Putamen (tissue), 1 donor: ENCODE results near the gene ERFE.
"Not testable (repeated sequence)": the region's sequence is repeated elsewhere in the genome, so short reads cannot be mapped to it uniquely, and the experiment has no call there.

ENCODE experiments used
- DNase-seq: peaks from one replicate; pipeline ENCODE4 v3.0.0-alpha.2; 2016; ENCODE audit warnings: low spot score

The ERFE gene

DNA sequence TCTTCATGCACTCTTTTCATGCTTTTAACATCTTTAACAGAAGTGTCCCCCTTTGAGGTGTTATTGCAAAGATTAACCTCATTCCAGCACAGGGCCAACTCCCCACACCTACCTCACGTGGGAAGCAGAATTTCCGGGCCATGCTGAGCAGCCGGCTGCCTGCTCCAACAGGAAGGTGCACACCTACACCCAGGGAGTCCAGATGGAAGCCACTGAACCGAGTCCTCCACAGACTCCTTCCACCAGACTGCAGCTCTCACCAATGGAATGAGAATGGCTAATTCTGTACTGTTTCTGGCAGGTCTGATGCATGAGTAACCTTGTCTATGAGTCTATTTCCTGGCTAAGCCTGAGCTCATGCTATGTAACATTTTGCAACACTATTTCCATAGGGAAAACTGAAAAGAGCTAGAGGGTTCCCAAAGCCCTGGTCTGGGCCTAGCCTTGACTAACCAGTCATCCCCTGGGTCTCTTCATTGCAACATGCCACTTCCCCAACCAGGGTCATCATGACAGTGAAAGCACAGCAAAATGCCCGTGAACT is 11.0 kb downstream of the ERFE start:
- peak; percentile 41 for DNase-seq

DNA sequence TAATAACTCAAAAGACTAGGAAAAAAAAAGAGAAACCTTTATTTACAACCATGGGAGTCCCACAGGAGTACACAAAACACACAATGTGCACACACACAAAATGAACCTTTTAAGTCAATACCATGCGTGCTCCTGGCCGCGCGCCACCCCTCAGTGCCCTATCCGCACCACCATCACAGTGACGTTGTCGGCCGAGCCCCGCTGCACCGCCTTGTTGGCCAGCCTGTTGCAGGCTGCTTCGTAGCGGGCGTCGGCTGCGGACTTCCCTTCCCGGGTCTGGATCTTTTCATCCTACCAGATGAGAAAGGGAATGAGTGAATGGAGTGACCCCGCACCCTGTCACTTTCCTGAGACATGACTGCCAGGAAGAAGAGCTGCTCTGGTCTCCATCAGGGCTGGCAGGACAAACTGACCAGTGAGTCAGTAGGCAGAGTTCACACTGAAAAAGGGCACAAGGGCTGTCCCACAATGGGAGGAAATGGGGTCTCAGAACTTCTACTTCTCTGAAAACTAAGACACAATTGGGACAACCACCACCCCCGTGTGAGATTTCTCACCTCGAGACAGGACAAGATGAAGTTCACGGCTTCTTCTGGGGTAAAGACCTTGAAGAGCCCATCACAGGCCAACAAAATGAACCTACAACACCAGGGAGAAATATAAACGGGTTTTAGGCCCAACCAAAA is 11.8 kb downstream of the ERFE start:
- no peak for DNase-seq

DNA sequence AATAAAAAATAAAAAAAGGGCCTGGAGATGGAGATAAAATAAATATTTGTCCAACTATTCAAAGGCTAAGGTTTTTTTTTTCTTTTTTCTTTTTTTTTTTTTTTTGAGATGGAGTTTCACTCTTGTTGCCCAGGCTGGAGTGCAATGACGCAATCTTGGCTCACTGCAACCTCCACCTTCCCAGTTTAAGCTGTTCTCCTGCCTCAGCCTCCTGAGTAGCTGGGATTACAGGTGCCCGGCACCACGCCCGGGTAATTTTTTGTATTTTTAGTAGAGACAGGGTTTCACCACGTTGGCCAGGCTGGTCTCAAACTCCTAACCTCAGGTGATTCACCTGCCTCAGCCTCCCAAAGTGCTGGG is 12.3 kb downstream of the ERFE start:
- DNase-seq = not testable (repeated sequence)

DNA sequence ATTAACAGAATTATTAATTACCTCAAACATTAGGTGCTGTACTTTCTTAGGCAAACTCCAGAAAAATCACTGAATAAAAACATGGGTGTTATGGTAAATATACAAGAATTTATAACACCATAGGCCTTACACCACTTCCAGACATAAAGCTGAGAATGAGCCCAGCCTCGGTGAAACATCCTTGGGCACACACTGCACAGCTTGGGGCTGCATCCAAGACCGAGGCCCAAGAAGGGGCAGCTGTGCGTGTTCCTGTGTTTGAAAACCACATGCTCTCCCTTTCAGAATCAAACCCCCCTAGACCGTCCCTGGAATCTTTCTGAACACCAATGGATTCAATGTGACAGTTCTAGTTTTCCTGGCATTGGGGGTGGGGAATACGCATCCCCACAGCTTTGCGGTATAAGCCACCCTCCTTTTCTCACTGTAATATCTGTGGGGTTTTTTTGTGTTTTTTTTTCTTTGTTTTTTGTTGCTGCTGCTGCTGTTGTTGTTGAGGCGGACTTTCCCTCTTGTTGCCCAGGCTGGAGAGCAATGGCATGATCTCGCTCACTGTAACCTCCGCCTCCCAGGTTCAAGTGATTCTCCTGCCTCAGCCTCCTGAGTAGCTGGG is 12.9 kb downstream of the ERFE start:
- no peak for DNase-seq

DNA sequence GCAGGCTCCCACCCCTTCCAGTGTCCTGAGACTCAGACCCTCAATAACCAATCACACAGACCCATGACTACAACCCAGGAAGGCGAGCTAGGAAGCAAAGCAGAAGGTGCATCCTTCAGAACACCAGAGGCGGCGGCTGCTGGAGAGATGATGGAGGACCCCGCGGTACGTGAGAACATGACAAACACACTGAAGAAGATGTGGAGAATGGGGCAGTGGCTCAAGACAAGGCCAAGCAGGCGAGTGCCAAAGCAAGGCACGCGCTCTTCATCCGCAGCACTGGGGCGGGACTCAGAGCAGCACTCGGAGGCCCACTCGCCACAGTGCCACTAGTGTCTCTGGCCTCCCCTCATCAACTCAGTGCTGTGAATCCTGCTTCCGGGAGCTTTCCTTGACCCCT is 13.7 kb downstream of the ERFE start:
- no peak for DNase-seq

DNA sequence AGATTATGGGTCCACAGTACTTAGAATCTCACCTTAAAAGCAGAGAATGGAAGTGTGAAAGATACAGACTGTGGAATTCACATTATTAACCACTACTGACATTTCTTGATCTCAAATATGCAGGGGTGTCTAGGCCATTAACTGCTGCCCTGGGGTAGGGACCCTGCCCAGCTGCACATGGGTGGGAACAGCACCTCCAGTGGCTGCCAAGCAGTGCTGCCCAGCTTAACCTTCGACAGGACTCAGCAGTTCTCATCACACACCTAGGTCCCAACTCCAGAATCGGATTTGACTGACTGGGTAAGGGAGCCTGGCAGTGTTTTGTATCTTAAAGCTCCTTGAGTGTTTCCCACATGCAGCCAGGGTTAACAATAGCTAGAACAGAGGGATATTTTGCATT is 14.9 kb downstream of the ERFE start:
- DNase-seq = no peak

DNA sequence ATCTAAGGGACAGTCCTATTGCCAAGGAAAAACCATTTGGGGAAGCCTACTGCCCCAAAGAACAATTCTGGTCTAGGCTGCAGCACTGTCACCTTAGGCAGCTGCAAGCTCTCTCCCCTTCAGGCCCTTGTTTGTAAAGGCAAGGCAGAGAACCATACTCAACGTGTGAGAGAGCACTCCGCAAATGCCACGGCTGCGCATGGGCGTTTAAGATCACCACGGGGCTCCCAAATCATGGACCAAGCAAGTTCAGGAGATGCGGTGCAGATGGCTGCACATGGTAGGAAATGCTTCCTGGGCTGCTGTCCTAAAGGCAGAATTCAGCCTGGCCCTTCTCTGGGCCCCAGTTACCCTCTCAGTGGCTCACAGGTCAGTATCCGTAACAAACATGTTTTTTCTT is 15.5 kb downstream of the ERFE start:
- no peak for DNase-seq

DNA sequence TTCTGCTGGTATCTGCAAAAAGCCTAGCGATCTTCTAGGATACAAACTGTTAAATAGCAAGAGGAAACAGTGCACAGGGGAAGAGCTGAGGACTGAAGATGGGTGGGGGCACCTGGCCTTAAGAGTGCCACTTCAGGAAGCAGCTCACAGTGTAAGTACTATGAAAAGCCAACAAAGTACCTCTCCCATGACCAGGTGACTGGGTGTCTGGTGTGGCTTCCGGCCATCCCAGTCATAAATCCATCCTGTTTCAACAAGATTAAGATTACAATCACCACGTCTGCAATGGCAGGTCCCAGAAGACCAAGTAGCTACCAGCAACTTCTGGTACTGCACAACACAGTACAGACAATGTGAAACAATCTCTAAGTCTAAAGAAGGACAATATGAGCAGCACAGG is 15.9 kb downstream of the ERFE start:
- DNase-seq = no peak

DNA sequence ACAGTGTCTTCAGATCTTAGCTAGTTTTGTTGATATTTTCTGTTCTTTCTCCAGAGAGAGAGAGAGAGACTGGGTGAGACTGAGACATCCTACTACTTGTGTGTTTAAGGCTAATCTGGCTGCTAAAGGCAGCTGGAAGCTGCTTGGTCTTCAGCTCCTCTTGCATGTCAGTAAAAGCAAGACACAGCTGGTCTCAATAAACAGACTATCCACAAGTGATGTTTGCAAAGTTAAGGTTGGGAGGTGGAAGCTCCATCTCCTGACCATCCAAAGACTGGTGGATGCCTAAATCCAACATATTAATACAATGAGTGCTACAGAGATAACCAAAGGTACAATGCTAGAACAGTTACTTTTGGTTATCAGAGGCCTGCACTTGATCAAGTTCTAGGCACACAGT is 17.8 kb downstream of the ERFE start:
- DNase-seq = no peak

DNA sequence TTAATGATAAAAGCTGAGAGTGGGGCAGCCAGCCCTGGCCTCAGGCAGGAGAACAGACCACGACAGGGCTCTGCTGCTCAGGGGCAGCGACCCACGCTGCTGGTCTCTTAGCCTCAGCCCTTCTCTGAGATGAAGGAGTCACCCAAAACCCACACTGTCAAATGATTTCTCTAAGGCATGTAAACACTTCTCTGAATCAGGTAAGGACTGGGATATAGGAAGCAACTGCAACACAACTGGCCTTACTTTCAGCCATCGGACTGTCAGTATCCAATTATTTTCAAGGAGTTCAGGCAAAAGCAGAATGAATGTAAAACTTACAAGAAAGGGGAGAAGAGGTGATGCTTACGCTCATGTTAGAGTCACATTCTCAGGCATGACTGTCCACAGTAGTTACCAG is 21.8 kb downstream of the ERFE start:
- no peak for DNase-seq

DNA sequence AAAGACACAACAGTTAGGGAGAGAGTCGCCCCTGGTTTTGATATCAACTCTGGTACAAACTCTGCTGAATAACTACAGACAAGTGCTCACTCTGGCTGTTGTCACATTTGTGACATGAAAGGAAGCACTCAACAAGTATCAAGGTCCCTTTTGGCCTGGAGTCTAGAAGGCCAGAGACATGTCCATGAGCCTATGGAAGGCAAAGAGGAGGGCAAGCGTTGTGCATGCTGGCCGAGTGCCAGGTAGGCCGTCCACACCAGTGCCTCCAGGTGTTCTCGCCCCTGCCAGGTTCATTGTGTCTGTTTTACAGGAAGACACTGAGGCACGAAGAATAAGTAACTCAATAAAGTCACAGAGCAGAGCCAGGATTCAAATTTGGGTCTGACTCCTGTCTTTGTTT is 23.6 kb downstream of the ERFE start:
- no peak for DNase-seq

DNA sequence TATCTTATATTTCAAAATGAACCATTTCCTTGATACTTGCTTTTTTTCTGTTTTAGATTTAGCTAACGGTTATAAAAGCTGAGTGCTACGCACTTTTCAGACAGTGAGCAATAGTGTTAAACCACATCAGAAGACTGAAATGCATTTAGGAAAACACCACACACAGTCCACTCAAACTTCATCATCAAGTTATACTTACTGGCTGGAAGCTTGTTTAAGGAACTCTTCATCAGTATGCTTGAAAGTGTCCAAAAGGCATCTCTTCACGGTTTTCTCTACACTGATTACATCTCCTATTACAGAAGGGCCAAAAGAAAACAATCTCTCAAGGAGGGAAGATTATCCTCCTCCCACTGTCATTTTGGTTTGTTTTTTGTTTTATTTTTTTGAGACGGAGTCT is 25.1 kb downstream of the ERFE start:
- no peak for DNase-seq

DNA sequence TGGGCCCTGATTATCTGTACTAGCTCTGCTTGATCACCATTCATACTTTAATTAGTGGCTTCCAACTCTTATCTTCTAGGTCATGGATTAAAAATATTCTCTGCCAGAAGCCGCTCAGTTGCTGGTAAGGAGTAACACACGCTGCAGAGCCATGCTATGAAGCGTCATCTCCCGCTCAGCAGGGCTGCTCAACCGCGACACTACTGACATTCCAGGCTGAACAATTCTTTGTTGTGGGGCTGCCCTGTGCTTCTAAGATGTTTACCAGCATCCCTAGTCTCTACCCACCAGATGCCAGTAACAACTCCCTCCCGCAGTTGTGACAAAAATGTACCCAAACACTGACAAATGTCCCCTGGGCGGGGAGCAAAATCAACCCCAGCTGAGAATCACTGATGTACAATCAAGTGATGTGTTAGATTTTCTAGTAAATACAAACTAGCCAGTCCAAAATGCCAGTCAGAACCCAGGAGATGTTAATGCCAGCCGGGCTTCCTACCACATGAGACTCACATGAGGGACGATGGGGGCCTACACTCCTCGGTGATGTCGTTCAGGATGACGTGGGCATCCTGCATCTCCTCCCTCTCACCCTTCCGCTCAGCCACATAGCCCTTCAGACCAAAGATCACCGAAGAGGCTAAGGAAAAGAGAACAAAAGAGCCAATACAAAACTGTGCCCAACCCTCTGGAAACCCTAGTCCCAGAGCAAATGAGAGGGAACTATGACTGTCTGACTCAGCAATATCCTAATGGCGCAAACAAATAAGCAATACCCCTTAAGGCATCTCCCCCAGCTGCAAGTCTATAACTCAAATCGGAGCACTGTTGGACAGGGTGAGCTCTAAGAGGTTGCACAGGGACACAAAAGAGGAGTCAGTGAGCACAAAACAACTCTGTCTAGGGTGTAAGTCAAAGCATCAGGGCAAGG is 29.1 kb downstream of the ERFE start:
- peak; percentile 59 for DNase-seq

DNA sequence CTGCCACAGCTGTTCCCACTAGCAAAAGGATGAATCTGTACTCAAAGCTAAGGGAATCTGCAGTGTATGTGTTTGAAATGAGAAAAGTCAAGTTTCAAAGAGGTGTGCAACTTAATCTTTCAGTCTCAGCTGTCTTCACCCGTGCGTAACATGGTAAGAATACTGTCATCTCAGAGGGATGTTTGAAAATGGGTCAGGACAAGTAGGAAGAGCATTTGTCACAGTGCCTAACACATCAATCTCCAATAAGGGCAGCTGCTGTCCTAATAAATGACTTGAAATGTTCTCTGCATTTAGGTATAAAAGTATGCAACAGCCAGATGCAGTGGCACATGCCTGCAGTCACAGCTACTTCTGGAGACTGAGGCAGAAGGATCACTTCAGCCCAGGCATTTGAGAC is 31.7 kb downstream of the ERFE start:
- peak; percentile 58 for DNase-seq

DNA sequence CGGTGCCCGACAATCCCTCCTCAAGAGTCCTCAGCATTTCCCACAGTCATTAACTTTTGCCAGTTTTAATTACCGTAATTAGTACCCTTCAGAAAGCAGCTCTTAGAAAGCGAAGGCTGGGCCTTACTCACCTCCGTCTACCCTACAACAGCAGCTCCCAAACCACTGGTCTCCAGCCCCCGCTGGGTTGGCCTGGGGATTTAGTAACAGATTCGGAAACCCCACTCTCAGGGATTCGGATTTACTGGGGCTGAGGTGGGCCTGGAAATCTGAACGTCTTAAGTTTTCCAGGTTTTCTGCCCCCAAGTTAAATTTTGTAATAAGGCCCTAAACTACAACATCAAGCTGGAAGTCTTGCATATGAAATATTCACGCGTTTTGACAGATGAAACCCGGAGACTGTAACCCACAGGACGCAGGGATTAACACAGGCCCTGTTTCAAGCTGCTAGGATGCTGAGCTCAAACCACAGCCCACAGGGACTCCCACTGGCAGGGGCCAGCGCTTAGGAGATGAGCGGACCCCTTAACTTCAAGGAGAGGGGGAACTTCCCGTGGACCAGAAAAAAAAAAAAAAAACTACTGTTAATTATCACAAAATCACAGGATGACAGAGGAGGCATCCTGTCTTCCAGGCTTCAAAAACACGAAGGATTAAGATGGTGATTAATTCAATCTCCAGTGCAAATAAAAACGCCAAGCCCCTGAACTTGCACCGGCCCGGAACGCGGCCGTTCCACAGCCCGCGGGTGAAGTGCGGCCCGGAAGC is 43.7 kb downstream of the ERFE start:
- no peak for DNase-seq

DNA sequence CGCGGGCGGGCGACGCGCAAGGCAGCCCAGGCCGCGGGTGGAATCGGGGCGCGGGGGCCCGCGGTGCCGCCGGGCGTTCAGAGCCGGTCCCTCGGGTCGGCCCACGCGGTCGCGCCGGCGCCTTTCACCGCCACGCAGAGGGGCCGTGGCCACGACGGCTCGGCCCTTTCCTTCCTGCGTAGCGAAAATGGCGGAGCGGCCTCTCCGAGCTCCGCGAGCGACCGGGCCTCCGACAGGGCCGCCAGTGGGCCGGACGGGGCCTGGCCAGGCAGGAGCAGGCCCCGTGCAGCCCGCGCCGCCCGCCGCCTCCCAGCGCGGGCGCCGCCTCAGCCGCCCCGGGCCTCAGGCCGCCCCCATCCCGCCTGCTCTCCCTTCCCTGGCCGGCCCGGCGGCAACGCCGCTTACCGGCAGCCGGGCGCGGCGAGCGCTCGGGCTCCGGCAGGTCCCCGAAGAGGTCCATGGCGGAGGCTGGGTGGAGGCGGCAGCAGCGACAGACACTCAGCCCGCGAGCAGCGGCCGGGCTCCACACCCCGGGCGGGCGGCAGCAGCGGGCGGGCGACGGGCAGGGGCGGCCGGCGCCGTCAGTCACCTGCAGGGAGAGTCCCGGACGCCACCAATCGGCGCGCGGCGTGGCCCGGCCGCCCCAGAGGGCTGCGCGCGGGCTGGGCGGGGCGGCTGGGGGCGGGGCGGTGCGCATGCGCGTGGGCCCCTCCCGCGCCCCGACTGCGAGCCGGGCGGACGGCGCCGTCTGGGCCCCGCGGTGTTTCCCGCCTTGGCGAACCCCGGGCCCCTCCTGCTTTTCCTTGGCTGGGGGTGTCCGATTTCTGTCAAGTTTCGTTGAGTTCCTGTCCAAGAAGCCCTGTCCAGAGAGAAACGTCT is 44.6 kb downstream of the ERFE start, which contains the start of gene ILKAP:
TSS of gene ILKAP (minus strand) at position 602 of the 879 bp plus-strand sequence. CDS start at position 460, 142 bp downstream.
- peak; percentile 91 for DNase-seq

DNA sequence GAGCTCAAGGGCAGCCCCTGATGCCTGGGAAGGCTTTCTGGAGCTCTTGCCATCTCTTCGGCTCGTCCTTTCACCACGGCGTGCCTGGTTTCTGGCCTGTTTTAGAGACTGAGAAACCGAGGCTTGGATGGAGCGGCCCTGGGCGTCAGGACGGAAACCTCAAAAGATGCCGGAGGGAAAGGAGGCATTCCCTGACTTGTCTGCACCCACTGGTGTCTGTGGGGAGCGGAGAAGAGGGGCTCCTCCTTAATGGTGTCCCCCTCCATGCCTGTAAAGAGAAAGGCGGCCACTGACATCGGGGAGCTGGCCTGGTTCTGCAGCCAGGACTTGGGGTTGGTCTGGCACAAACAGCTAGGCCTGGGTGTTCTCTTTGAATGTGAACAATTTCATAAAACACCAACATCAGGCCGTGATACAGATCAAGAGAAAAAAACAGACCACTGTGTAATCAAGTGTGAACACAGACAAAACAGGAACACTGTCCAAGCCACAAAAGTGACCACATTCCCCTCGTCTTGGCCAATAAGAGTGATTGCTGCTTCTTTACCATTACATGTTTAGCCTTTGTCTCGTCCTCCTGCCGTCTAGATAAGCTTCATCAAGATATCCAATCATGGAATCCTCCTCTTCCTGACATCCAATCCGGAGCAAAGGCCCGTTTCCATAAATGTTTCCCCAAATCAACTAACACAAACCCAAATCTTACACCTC is 45.4 kb downstream of the ERFE start:
- DNase-seq = no peak

DNA sequence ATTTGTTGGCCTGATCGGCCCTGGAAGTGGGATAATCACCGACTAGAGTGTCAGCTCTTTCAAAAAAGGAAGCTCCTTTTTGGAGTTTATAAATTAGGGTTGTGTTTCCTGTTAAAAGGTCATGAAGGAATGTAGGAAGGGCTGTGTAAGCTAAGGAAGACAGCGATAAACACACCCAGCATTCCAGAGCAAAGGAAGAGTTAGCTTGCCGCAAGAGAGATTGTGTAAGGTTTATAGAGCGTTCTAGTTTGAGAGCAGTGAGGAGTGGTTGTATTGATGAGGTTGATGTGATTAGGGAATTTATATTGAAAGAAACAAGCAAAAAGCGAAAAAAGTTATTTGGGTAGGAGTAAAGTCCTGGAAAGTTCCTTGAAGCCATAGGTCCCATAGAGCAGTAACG is 48.2 kb downstream of the ERFE start:
- DNase-seq = no peak

DNA sequence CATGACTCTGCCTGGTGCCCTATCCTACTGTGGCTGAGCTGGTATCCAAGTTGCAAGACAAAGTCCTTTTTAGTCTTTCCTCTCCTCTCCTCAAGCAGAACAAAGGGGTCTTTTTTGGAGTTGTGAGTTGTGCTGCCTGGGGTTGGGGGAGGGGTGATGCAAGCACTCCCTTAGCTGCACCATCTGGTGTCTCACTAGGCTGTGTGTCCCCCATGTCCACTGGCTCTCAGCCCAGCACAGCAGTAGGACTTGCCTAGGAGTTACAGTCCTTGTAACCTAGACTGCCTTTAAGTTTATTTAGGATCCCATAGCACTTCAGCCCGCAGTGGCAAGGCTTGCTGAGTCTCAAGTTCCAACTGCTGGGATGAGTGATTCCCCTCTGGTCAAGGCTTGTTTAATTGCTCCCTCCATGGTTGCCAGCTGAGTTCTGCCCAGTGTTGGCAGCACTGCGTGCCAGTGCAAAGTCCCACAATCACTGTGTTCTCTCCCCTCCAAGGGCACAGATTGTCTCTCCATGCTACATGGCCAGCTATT is 57.9 kb downstream of the ERFE start:
- DNase-seq = peak; percentile 97
